GM19238 (cell line): Measurements from ENCODE around the gene TUBA8.
"Not testable (repeated sequence)": the region's sequence is repeated elsewhere in the genome, so short reads cannot be mapped to it uniquely, and the experiment has no call there.

Source experiments
- DNase-seq: peaks from one replicate; pipeline ENCODE4 v3.0.0; 2011; ENCODE audit warnings: low spot score; ENCODE audit not compliant: insufficient read length

TUBA8 gene

DNA sequence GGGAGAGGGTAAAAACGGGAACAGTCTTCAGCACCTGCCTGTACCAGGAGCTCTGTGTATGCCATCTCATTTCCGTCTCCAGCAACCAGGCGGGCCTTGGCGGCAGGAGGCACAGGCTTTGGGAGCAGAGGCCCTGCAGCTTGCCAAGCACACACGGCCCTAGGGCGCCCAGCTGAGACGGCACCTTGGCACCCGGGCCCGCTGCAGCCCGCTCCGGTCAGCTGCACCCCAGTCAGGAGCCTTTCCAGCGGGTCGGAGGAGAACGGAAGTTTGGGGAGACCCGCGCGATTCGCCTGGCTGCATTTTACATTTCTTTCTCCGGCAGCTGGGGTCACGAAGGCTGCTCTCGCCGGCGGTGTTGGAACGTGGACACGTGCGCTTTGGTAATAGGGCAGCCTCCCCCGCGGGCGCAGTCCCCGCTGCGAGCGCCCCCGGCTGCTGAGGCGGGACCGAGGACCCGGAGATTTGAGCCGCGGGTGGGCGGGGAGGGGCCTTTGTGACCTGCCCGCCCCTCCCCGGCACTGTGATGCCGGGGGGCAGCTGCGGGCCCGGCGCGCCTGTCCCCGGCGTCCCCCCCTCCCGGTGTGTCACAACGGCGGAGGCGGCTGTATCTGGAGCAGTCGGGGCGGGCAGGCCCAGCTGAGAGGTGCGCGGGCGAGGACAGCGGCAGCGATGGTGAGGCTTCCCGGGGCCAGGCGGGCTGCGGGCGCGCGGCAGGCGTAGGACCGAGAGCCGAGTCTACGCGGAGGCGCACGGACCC, at the start of gene TUBA8:
TUBA8 (plus strand) TSS at position 616 of the 760 bp plus-strand sequence; CDS start at position 673, 57 bp downstream.
- DNase-seq = no peak

DNA sequence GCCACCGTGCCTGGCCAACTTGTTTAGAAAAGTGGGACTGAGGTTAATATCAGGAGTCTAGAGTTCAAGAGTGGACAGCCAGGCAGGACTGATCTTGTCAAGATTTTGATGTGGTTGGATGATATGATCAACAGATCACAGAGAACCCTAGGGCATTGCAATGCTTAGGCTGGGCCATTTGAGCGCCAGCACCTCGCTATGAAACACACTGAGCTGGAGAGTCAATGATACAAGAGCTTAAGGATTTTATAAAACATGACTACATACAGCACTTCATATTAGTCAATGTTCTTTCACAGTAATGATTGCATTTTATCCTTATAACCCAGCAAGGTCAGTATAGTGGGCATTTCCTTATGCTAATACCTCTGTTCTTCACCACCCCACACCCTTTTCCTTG, 48.2 kb upstream of the TUBA8 start:
- DNase-seq = no peak

- DNase-seq = no peak
Measured at GRCh38 chr22:18063306-18063705, 47.3 kb upstream of the TUBA8 start.

- DNase-seq = not testable (repeated sequence)
Measured at GRCh38 chr22:18063715-18064114, 46.9 kb upstream of the TUBA8 start.

GRCh38 chr22:18064636-18065035, 46.0 kb upstream of the TUBA8 start:
- DNase-seq = no peak

DNA sequence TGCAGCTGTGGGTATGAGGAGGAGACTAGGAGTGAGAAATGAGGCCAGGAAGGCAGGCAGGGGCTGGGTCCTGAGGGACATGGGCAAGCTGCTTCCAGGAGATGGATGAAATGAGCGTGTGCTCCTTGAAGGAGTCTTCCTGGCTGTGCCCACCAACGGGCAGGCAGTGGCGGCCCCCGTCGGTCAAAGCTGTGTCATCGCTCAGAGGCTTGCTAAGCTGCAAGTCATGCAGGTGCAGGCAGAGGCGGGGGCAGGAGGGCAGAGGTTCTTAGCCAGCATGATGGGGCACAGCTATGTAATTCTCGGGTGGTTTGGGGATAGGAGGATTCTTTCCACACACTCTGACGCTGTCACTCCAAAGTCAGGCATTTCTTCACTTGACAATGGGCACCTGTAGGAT, 45.4 kb upstream of the TUBA8 start:
- DNase-seq = no peak

GRCh38 chr22:18066181-18066859, 44.3 kb upstream of the TUBA8 start:
- no peak for DNase-seq

DNA sequence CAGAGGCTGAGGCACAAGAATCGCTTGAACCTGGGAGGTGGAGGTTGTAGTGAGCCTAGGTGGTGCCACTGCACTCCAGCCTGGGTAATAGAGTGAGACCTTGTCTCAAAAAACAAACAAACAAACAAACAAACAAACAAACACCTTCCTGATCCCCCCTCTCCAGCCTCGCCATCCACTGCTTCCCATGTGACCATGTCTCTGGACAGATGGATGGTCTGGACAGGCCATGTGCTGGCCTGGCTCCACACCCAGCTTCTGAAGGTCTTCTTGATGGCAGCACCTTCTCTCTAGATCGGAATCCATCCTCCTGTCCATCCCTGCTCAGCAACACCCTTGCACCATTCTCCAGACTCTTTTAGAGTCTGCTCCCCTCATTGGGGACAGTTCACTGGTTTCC, 43.5 kb upstream of the TUBA8 start:
- DNase-seq = no peak

DNA sequence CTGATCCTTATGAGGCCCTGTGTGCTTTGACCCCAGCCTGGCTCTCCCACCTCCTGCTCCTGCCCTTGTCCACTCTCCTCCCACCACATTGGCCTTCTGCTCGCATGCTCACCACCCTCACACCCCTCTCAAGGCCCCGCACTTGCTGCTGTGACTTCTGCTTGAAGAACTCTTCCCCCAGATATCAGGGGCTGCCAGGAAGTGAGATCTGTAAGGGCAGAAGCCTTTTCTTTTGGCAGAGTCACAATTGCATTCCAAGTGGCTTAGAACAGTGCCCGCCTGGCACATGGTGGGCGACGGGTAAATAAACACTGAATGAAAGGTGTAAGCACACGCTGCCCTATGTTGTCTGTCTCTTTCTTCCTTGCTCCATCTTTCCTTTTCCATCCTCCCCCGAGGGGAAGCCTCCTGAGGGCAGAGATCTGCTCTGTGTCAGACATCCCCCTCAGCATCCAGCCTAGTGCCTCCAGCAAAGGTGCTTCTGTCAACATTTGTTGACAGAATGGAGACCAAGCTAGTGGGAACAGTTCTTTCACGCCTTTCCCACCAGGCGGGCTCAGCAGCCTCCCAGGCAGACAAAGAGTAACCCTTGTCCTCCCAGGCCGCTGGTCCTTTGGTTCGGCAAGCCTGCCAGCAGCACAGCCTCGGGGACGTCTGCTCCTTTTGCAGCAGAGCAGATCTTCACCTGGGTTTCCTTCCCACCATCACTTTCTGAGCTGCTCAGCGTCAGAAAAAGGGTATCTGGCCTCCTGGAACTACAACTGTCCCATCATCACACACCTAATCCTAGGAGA, 42.9 kb upstream of the TUBA8 start:
- DNase-seq = no peak

DNA sequence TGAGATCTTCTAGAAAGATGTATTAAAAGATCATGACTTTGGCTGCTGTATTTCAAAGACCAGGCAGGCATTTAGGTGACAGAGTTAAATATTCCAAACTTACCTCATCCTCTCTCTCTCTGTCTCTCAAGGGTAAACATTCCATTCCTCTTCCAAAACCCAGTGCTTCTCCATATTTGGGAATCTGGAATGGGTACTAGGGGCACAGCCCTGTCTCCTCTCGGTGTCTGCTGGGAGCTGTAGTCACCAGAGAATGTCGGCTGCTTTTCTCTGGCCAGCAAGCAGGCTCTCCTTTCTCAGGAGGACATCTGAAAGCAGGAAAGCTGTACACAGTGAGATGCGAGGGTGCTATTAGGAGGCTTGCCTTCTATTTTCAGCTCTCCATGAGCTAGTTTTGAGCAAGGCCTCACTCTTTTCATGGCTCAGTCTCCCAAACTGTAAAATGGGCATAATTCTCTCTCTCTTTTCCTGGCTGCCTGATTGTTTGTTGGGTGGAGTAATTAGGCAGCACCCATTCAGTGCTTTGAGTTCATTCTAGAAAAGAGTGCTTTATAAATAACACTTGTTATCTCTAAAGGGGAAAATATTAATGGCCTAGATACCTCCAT, 42.1 kb upstream of the TUBA8 start:
- no peak for DNase-seq

- DNase-seq = no peak
Measured at GRCh38 chr22:18069041-18069440, 41.6 kb upstream of the TUBA8 start.

- DNase-seq = no peak
Measured at GRCh38 chr22:18070041-18070440, 40.6 kb upstream of the TUBA8 start.

DNA sequence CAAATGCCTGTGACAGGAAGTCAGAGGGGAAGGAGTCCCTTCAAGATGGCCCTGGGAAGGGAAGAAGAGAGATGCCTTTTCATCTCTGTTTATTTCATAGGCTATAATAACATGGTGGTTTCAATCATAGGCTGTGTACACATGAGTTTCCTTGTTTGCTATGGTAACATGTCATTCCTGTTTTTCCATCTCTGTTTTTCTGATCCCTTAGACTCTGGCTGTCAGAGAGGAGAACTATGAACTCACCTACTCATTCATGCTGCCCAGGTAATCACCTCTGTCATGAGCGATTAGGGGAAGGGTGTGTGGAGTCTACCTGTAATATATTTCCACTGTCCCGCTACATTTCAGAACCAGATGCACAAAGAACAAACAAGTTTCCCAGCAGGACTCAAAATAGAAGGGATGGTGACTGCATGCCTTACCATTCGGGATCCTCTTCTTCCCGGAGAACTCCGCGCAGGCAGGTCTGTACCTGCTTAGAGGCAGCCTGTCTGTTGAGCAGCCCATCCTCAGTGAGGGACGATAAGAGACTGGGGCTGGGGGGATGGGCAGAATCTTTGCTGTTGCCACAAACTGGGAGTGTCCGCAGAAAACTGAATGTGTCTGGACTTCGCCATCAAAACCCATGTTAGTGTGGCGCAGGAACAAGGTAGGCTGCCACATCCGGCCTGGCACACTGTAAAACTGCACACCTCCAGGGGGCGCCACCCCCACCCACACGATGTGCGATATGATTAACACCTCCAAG, 39.9 kb upstream of the TUBA8 start:
- no peak for DNase-seq

GRCh38 chr22:18071307-18071967, 39.2 kb upstream of the TUBA8 start:
- not testable (repeated sequence) for DNase-seq

DNA sequence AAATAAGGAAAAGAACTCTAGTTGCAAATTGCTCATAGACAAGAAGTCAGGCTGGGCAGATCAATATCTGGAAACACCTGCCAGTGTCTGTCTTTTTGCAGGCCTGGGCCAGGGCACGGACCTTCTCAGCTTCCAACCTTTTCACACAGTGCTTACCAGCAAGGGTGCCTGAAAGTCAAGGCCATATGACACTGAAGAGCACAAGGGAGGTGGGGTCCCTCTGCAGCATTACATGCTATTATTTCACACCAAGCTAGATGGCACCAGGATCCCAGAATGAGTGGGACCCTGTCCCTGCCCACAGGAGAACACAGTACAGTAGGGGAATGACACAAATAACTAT, 38.7 kb upstream of the TUBA8 start:
- DNase-seq = no peak

DNA sequence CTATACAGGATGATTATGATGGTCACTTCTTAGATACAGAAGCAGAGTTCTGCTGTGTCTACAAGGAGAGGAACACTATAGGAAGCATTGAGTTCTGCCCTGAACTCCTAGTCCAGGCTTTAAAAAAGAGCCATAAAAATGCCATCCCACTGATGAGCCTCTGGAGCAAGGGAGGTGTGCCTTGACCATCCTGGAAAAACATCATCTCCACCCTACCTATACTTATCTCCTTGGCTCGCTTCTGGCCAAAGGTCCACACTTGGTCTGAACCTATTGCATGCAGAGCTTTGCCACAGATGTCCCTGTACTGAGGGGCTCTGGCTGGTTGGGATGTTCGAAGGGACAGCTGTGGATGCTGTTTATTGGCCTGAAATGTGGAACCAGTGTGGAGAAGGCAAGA, 37.1 kb upstream of the TUBA8 start:
- no peak for DNase-seq

DNA sequence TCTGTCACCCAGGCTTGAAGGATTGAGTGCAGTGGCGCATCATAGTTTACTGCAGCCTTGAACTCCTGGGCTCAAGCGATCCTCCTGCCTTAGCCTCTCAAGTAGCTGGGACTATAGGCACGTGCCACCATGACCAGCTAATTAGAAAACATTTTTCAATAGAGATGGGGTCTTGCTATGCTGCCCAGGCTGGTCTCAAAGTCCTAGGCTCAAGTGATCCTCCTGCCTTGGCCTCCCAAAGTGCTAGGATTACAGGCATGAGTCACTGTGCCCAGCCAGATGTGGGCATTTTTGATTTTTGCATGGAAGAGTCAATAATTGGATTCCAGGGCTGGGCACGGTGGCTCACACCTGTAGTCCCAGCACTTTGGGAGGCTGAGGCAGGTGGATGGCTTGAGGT, 36.7 kb upstream of the TUBA8 start:
- DNase-seq = not testable (repeated sequence)

DNA sequence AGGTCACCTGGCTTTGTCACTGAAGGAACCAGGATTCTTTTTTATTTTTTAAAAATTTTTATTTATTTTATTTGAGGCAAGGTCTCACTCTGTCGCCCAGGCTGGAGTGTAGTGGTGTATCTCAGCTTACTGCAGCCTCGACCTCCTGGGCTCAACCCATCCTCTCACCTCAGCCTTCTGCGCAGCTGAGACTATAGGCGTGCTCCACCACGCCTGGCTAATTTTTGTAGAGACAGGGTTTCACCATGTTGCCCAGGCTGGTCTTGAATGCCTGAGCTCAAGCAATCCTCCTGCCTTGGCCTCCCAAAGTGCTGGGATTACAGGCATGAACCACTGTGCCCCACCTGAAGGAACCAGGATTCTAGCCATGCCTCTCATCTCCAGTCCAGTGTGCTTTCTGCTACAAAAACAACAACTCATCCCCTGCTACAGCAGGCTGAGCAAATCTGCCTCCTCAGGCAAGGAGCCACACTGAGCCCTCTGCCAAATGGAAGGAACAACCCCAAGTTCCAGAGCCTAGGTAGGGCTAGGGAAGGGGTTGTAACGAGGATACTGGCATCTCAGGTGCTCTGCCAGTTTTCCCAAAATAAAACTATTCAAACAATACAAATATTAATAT, 35.4 kb upstream of the TUBA8 start:
- no peak for DNase-seq

DNA sequence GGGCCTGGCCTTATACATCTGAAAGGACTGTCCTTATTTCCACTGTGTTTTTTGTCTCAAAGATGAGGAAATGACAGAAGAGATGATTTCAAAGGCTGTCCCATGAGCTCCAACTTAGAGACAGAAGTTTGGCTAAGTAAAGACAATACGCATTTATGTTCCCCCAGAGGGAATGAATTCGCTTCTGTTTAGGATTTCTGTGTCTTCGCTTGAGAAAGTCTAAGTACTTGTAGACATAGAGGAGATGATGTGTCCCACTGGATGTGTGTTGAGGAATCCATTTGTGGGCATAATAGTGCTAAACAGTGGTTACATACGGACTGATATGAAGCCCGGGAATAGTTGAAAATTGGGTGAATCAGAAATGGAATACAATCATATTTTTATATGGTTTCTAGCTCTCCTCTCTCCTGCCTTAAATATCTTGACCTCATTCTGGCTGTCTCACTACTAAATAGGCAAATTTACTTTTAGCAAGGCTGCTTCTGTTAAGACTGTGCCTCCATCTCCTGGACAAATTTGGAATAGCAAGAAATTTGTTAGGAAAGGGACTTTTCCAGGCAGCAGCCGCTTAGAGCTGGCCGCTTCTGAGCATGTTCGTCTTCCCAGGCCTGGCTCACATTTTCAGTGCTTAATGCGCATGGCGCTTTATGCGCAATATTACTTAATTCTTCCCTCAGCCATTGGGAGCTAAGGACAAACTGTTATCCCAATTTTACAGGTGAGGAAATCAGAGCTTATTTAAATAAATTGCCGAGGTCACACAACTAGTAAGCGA, 34.7 kb upstream of the TUBA8 start:
- no peak for DNase-seq
